Suprapubic skin (tissue), 4 donors: ENCODE data around the gene PDZD7. TPM values are rescaled to one million over a fixed set of nuclear protein-coding genes. Genes with fewer than 3 reads are reported as not detected.

Experiments used
- DNase-seq, 2 donors: peaks; one replicate each; pipeline ENCODE4 v3.0.0-alpha.2; 2019; ENCODE audit warnings: low spot score in 2 of 2
- H3K27ac ChIP-seq: fragments of 200-600 bp; sonication (generic); one replicate; pipeline ENCODE4 v1.5.1; 2019
- H3K27me3 ChIP-seq: fragments of 200-600 bp; sonication (generic); one replicate; pipeline ENCODE4 v1.5.1; 2019
- H3K36me3 ChIP-seq: fragments of 200-600 bp; sonication (generic); one replicate; pipeline ENCODE4 v1.5.1; 2019
- H3K4me1 ChIP-seq: fragments of 200-600 bp; sonication (generic); one replicate; pipeline ENCODE4 v1.5.1; 2019
- H3K4me3 ChIP-seq: fragments of 200-600 bp; sonication (generic); one replicate; pipeline ENCODE4 v1.5.1; 2019; ENCODE audit warnings: mild to moderate bottlenecking
- H3K9me3 ChIP-seq: fragments of 200-600 bp; sonication (generic); one replicate; pipeline ENCODE4 v1.5.1; 2019
- EP300 ChIP-seq: sonication (generic); formaldehyde crosslinking; IDR thresholded peaks from one replicate; pipeline ENCODE4 v1.6.1; 2017; ENCODE audit warnings: antibody characterized with exemption
- POLR2A ChIP-seq, 2 donors: fragments of 450-650 bp; IDR thresholded peaks; one replicate each; pipeline ENCODE4 v1.6.1; 2017; ENCODE audit warnings: antibody characterized with exemption in 2 of 2, mild to moderate bottlenecking in 2 of 2, moderate library complexity in 2 of 2
- POLR2AphosphoS5 ChIP-seq, 3 donors: sonication (generic); formaldehyde crosslinking; IDR thresholded peaks; one replicate each; pipeline ENCODE4 v1.6.1; 2017; ENCODE audit warnings: antibody characterized with exemption in 3 of 3
- WGBS: methylation state at CpG from one replicate; pipeline ENCODE4 v1.1.5; 2018; 5-methylcytosine and 5-hydroxymethylcytosine counted together
- total RNA-seq, 4 donors: library from RNA; depleted of rRNA; stranded (reverse); fragments of >200 nt; gene quantifications; one replicate each; pipeline ENCODE4 v1.1.0, GENCODE V29; 2016
- TF ChIP-seq, protein P1 (sequence below), 2 donors: fragments of 200-600 bp in 1 of 2; fragments of 450-650 bp in 1 of 2; sonication (generic) in 1 of 2; IDR thresholded peaks; one replicate each; pipeline ENCODE4 v1.5.1; 2016 to 2019; ENCODE audit warnings: antibody characterized with exemption in 2 of 2, mild to moderate bottlenecking in 1 of 2, moderate library complexity in 1 of 2

PDZD7 gene
- total RNA-seq, 4 donors from 2014 or later = 1.2 to 6.0 (median 1.8) TPM

DNA sequence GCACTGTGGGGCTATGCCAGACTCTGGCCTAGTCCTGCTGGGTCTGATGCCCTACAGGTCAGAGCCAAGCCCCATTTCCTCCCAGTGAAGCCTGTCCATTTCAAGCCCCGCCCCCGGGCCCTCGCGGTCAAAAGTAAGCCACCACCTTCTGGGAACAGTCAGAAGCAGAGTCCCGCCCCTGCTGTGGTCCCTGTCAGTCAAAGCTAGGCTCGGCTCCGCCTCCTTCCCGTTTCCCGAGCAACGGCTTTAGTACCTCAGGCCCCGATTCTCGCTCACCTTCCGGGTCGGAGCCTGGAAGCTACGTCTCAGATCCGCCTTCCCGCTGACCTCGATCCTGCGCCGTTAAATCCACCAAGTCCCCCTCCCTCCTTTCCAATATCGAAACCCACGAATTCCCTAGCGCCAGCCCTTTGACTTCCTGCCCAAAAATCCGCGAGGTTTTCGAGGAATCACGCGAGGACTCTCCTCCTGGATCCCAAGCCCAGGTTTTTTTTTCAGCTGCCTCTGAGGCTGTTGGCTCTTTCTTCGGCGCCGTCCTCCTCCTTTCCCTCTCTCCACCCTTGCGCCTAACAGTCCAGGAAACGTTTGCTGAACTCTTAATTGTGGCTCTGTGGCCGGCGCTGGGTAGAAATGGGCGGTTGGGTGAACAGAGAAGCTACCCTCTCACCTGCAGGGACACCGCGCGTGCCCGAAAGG is 11.9 kb upstream of the PDZD7 start:
- peak overlapping the region; percentile 58 for H3K4me3 ChIP-seq
- peak; percentile 98 to 99 for DNase-seq
- peaks cover 22% of the 10 kb centered on the region for H3K36me3 ChIP-seq
- peak overlapping the region; percentile 87 for H3K27ac ChIP-seq
- TF ChIP-seq POLR2A (IDR thresholded peaks at IDR 0.05) (peak in 1 of 2 donors; percentile 24), POLR2AphosphoS5 (IDR thresholded peaks at IDR 0.05) (peak in 2 of 3 donors; percentile 39 to 56), EP300 (no peak)
- TF ChIP-seq, protein P1, sequence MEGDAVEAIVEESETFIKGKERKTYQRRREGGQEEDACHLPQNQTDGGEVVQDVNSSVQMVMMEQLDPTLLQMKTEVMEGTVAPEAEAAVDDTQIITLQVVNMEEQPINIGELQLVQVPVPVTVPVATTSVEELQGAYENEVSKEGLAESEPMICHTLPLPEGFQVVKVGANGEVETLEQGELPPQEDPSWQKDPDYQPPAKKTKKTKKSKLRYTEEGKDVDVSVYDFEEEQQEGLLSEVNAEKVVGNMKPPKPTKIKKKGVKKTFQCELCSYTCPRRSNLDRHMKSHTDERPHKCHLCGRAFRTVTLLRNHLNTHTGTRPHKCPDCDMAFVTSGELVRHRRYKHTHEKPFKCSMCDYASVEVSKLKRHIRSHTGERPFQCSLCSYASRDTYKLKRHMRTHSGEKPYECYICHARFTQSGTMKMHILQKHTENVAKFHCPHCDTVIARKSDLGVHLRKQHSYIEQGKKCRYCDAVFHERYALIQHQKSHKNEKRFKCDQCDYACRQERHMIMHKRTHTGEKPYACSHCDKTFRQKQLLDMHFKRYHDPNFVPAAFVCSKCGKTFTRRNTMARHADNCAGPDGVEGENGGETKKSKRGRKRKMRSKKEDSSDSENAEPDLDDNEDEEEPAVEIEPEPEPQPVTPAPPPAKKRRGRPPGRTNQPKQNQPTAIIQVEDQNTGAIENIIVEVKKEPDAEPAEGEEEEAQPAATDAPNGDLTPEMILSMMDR (IDR thresholded peaks at IDR 0.05) = no peak
- H3K9me3 ChIP-seq = no peaks in the 10 kb centered on the region
- peaks cover 15% of the 10 kb centered on the region for H3K27me3 ChIP-seq
- WGBS = 5% methylated on average over 36 of the region's 40 CpGs
- peaks cover 20% of the 10 kb centered on the region for H3K4me1 ChIP-seq

DNA sequence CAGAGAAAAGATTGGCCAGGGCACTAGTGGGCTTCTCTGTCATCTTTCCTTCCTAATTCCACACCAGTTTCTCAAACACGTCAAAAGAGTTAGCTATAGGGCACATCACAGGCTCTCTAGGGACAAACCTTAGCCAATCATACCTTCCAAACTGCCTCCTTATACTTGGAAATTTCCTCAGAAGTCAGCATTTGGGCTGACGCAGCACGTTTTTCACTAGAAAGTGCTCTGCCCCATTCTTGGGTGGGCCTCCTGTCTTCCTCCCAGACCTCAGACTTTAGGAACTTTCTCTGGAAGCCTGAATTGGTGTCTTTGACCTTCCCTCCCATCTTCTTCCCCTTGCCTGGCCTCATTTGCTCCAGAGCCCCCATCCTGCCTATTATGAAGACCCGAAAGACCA is 11.2 kb upstream of the PDZD7 start:
- DNase-seq = no peak
- 47% methylated on average over 4 of the region's 4 CpGs for WGBS
- H3K27ac ChIP-seq = peak overlapping the region; percentile 87
- no peak for TF ChIP-seq POLR2A (IDR thresholded peaks at IDR 0.05)
- no peak for TF ChIP-seq POLR2AphosphoS5 (IDR thresholded peaks at IDR 0.05)
- TF ChIP-seq, protein P1 (IDR thresholded peaks at IDR 0.05) = no peak
- no peak for TF ChIP-seq EP300
- H3K36me3 ChIP-seq = peaks cover 29% of the 10 kb centered on the region
- peaks cover 19% of the 10 kb centered on the region for H3K4me1 ChIP-seq
- peaks cover 8% of the 10 kb centered on the region for H3K27me3 ChIP-seq
- no peaks in the 10 kb centered on the region for H3K9me3 ChIP-seq
- H3K4me3 ChIP-seq = peak overlapping the region; percentile 58

DNA sequence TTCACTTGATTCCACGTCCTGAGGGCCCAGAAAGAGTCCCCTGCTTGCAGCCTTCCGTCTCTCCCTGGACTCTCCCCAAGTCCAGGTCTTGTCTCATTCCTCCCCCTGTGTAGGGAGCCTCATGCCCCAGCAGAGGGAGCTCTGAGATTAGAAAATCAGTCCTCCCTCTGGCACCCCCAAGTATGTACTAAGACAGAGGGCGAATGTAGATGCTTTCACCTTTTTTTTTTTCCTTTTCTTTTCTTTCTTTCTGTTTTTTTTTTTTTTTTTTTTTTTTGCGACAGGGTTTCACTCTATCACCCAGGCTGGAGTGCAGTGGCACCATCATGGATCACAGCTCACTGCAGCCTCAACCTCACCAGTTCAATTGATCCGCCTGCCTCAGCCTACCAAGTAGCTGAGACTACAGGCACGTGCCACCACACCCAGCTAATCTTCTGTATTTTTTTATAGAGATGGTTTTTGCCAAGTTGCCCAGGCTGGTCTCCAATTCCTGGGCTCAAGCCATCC is 10.4 kb upstream of the PDZD7 start:
- TF ChIP-seq, protein P1 (IDR thresholded peaks at IDR 0.05) = peak; percentile 79 to 91
- no peak for TF ChIP-seq POLR2AphosphoS5 (IDR thresholded peaks at IDR 0.05)
- H3K27ac ChIP-seq = no peak overlapping the region
- H3K27me3 ChIP-seq = no peaks in the 10 kb centered on the region
- 16% methylated on average over 6 of the region's 6 CpGs for WGBS
- peaks cover 37% of the 10 kb centered on the region for H3K36me3 ChIP-seq
- peaks cover 19% of the 10 kb centered on the region for H3K4me1 ChIP-seq
- H3K4me3 ChIP-seq = no peak overlapping the region
- H3K9me3 ChIP-seq = no peaks in the 10 kb centered on the region
- peak in 1 of 2 donors; percentile 90 for DNase-seq

DNA sequence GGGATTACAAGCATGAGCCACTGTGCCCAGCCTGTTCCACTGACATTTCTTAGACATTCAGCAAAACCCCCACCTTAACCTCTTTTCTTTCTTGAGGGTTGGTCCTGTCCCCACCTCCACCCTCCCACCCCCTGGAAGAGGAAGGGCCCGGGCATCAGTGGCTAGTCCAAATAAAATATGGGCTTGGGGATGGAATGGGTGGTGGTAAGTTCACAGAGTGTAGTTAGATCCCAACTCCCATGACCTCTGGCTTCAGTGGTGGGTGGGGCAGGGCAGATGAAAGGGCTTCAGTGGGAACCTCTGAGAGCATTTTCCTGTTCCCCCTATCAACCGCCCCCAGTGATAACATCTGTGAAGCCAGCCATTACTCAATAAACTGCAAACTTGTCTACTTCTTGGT is 9.9 kb upstream of the PDZD7 start:
- DNase-seq = no peak
- Histone ChIP-seq H3K4me3 (no peak overlapping the region), H3K27ac (no peak overlapping the region), H3K27me3 (no peaks in the 10 kb centered on the region), H3K9me3 (no peaks in the 10 kb centered on the region), H3K36me3 (peaks cover 42% of the 10 kb centered on the region), H3K4me1 (peaks cover 19% of the 10 kb centered on the region)
- 44% methylated on average over 2 of the region's 2 CpGs for WGBS
- TF ChIP-seq POLR2AphosphoS5 (IDR thresholded peaks at IDR 0.05) (no peak), EP300 (no peak), POLR2A (IDR thresholded peaks at IDR 0.05) (no peak)
- TF ChIP-seq, protein P1 (IDR thresholded peaks at IDR 0.05) = no peak

DNA sequence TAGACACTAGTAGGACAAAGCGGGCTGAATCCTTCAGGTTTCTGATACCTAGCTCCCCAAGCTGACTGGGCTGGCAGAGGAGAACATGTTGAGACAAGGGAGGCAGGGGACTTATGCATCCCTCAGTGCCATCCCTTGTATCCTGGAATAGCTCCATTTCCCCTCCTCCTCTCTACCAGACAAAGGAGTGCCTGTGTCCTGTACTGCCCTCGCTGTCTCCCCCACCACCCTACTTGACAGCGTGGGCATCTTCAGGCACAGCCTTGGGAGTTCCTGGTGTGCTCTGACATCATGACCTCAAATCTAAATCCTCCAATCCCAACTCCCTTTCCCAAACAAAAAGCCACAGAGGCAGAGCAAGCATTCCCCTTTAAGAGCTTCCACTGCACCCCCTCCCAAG is 9.1 kb upstream of the PDZD7 start:
- WGBS = 89% methylated on average over 3 of the region's 3 CpGs

More for the DNA sequence above, 9.1 kb upstream of the PDZD7 start:
- Histone ChIP-seq H3K4me3 (no peak overlapping the region), H3K36me3 (peaks cover 50% of the 10 kb centered on the region), H3K27me3 (no peaks in the 10 kb centered on the region), H3K9me3 (no peaks in the 10 kb centered on the region), H3K27ac (no peak overlapping the region), H3K4me1 (peaks cover 19% of the 10 kb centered on the region)
- TF ChIP-seq POLR2AphosphoS5 (IDR thresholded peaks at IDR 0.05) (no peak), EP300 (no peak), POLR2A (IDR thresholded peaks at IDR 0.05) (no peak)
- TF ChIP-seq, protein P1 (IDR thresholded peaks at IDR 0.05) = no peak
- no peak for DNase-seq
